NCI-H1105 treated with DMSO at 0.1 percent for 48 hours (cell line): ENCODE data around the gene CYP4F3.
"Not testable (repeated sequence)": the region's sequence is repeated elsewhere in the genome, so short reads cannot be mapped to it uniquely, and the experiment has no call there.

ENCODE experiments used
- DNase-seq: peaks from one replicate; lab custom pipeline; 2025; lab: John Stamatoyannopoulos, UW

Gene CYP4F3

GRCh38 chr19:15640294-15640903, at the start of gene CYP4F3:
CYP4F3 (plus strand) TSS chr19:15640897; CDS start chr19:15641416, 519 bp downstream.
- peak; percentile 30 for DNase-seq

GRCh38 chr19:15591796-15592195, 48.9 kb upstream of the CYP4F3 start:
- no peak for DNase-seq

DNA sequence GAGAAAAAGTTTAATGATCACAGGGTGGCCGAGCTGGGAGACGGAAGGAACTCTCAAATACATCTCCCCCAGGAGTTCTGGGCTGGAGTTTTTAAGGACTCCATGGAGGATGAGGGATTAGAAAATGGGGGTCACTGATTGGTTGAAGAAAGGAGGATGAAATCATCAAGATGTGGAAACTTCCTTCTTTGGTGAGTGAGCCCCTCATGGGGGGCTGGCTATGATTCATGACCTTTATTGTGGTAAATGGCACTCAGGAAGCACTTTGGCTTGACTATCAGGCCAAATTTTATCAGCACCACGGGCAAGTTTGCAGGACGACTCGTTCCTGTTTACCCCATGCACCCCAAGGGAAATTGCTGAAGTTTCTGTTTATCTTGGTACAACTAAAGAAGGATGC, 48.2 kb upstream of the CYP4F3 start:
- DNase-seq, result not testable (repeated sequence)

- DNase-seq, result not testable (repeated sequence)
Observed at GRCh38 chr19:15593766-15594165, 46.9 kb upstream of the CYP4F3 start.

DNA sequence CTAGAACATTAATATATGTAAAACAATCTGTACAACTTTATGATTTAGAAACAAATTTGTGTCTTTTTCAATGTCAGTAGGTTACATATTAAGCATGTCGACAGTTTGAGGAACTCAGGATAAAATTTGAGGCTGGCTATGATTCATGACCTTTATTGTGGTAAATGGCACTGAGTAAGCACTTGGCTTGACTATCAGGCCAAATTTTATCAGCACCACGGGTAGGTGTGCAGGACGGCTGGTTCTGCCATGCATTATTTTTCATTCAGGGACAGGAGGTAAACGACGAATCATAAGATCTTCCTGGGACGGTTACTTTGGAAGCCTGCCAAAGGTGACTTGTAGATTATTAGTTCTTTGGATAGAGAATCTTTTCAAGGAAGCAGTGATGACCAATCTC, 45.6 kb upstream of the CYP4F3 start:
- no peak for DNase-seq

DNA sequence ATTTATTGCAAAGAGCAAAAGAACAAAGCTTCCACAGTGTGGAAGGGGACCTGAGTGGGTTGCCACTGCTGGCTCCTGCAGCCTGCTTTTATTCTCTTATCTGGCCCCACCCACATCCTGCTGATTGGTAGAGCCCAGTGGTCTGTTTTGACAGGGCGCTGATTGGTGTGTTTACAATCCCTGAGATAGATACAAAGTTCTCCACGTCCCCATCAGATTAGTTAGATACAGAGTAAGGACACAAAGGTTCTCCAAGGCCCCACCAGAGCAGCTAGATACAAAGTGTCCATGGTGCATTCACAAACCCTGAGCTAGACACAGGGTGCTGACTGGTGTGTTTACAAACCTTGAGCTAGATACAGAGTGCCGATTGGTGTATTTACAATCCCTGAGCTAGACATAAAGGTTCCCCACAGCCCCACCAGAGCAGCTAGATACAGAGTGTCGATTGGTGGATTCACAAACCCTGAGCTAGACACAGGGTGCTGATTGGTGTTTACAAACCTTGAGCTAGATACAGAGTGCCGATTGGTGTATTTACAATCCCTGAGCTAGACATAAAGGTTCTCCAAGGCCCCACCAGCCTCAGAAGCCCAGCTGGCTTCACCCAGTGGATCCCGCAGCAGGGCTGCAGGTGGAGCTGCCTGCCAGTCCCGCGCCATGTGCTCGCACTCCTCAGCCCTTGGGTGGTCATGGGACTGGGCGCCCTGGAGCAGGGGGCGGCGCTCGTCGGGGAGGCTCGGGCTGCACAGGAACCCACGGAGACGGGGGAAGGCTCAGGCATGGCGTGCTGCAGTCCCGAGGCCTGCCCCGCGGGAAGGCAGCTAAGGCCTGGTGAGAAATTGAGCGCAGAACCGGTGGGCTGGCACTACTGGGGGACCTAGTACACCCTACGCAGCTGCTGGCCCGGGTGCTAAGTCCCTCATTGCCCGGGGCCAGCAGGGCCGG, 32.4 kb upstream of the CYP4F3 start:
- not testable (repeated sequence) for DNase-seq

- no peak for DNase-seq
Observed at GRCh38 chr19:15609261-15609660, 31.4 kb upstream of the CYP4F3 start.

DNA sequence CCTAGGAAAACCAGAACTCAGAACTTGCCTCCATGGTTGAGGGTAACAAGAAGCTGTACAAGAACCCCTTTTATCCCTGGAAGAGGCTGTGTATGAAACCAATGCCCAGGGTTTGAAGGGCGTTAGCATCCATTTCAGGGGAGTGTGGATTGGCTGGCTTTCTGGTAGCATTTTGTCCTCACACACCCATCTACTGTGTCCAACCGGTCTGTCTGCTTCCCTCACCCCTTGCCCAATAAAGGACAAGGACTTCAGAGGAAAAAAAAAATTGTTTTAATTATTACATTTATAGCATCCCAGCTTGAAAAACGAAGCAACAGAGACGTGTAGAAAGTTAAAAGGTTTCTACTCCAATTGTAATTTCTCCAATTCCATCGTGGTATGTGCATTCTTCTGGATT, 28.4 kb upstream of the CYP4F3 start:
- DNase-seq, result no peak

DNA sequence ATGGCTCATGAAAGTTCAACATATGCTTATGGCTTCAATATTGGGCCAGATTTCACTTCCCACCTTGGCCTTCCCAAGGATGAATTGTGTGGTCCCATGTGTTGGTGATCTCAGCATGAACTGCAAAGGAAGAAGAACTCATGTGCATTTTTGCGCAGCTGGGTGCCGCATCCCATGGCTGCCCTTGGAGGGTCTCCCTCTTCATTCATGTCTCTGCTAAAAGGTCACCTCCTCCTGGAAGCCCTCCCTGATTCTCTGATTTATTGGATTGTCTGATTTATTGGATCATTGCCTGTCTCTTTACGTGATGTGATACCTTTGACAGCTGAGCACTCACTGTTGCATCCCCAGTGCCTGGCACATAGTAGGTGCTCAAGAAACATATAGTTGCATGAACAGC, 27.4 kb upstream of the CYP4F3 start:
- DNase-seq, result no peak

DNA sequence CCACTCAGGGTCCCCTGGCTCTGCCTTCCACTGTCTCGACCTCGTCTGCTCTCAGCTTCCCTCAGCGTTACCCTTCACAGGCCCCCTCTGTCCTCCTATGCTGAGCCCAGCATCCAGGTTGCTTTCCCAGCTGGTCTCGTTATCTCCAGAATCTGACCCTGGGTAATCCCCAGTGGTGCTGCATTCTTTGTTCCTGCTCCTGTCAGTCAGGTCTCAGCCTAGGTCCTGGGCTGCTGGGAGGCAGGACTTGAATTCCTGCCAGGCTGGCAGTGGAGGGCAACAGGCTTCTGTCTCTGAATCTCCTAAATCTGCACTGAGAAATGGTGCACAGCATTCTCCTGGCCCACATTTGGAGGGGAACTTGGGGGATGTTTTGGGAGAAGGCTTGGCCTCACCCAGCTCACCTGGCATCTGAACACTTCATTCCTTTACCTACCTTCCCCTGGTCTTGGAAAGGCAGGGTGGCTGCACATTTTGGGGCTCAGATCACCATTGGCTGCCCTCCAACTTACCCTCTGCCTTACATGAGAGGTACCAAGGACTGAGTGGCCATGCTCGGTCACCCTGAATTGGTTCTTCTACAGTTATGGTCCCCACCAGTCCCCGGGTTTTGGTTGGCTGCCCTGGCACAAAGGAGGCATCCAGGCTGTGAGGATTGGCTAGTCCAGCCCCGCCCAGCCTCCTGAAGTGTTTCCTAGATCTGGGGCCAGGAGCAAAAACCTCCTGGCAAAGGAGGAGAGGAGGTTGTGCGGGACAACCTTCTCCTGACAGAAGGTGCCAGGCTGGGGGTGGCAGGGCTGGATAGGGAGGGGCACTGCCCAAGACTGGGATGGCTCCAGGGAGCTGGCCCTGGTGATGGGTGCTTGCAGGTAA, 26.0 kb upstream of the CYP4F3 start, which contains the start of gene CYP4F8:
CYP4F8 (plus strand) TSS at position 712 of the 873 bp plus-strand sequence. CDS start 399 bp downstream, outside the sequence.
- no peak for DNase-seq

DNA sequence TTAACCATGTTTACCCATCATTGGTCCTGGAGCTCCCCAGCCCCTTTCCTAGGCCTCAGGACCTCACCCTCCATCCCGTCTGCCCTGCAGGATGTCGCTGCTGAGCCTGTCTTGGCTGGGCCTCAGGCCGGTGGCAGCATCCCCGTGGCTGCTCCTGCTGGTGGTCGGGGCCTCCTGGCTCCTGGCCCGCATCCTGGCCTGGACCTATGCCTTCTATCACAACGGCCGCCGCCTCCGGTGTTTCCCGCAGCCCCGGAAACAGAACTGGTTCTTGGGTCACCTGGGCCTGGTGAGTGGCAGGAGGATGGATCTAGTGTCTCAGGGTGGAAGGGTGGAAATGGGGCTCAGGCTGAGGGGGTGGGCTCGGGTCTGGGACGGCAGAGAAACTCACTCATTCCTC, 25.2 kb upstream of the CYP4F3 start:
- DNase-seq, result no peak

GRCh38 chr19:15616183-15616582, 24.5 kb upstream of the CYP4F3 start:
- DNase-seq, result no peak

DNA sequence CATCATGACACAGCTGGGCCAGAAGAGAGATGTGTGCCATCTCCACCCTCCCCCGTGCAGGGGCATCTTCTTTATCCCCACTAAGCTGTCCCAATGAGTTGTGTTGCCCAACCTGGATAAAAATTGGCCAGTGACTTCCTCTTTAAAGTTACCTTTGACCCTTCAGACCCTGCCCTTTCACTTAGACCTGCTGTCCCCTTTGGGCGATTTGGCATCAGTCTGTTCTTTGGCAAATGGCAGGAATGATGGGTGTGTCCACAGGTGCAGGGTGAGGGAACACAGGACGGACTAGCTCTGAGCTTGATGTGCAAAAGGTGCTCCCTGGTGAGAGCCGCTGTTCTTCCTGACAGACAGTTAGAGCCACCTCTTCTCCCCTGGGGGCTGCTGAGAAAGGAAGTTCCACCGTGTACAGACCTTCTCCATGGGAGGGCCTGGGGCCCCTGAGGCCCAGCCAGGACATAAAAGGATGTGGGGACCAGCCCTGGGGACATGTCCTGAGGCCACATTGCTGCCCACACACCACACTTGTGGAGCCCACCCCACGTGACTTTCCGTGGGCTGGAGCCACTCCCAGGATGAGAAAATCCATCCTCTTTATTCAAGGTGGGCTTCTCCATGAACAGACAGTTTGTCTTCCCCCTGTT, 23.9 kb upstream of the CYP4F3 start:
- no peak for DNase-seq

GRCh38 chr19:15618321-15618720, 22.4 kb upstream of the CYP4F3 start:
- DNase-seq, result no peak

GRCh38 chr19:15621801-15622200, 18.9 kb upstream of the CYP4F3 start:
- DNase-seq, result no peak

DNA sequence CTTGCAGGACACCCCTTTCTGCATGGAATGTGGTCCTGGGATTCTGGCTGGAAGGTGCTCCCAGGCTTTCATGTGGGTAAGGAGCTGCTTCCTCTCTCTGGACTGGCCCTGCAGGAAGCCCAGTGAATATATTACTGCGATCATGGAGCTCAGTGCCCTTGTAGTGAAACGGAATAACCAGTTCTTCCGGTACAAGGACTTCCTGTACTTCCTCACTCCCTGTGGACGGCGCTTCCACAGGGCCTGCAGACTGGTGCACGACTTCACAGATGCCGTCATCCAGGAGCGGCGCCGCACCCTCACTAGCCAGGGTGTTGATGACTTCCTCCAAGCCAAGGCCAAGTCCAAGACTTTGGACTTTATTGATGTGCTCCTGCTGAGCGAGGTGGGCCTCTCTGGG, 17.7 kb upstream of the CYP4F3 start:
- no peak for DNase-seq

DNA sequence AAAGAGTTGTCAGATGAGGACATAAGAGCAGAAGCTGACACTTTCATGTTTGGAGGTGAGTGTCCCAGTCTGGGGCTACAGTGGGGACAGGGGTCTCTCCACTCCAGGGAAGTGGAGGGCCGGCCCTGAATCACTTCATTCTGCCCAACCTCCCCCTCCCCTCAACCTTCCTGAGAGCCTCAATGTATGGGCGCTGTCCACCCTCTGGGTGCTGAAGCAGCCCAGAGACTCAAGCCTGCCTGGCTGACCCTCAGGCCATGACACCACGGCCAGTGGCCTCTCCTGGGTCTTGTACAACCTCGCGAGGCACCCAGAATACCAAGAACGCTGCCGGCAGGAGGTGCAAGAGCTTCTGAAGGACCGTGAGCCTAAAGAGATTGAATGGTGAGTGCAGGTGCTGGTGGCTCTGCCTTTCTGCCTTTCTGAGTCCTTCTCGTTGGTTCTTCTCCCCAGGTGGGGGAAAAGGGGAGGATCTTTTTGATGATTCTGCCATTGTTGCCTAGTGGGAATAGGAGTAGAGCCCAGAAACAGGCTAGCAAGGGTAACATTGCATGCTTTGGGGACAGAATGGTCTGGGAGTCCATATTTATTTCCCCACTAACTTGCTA, 16.9 kb upstream of the CYP4F3 start:
- DNase-seq, result no peak

DNA sequence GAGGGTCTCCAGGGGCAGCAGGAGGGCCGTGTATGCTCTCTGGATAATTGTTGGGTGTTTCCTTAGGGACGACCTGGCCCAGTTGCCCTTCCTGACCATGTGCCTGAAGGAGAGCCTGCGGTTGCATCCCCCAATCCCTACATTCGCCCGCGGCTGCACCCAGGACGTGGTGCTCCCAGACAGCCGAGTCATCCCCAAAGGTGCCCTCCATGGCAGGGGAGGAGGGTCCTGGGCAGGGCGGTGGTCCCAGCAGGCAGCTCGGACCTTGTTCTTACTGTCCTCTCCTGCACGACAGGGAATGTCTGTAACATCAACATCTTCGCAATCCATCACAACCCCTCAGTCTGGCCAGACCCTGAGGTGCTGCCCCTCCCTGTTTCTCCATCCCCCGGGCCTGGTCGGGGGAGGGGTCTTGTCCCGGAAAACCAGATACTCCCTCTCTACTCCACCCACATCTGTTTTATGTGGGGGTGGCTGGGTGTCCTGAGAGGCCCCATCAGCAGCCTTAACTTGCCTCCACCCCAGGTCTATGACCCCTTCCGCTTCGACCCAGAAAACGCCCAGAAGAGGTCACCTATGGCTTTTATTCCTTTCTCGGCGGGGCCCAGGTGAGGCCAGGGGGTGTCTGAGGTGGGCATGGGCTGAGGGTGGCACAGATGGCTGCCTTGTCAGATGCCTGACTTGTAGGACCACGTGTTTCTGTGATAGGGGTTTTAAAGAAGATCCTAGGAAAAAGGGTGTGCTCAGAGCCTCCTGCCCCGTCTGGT, 12.3 kb upstream of the CYP4F3 start:
- DNase-seq, result no peak

- DNase-seq, result peak; percentile 53
Observed at GRCh38 chr19:15629003-15629880, 11.5 kb upstream of the CYP4F3 start.
